ENCODE results near the gene HOXB9.
A peak's percentile ranks its signal among the peaks of the same experiment; 100 is the strongest.

The HOXB9 gene

DNA sequence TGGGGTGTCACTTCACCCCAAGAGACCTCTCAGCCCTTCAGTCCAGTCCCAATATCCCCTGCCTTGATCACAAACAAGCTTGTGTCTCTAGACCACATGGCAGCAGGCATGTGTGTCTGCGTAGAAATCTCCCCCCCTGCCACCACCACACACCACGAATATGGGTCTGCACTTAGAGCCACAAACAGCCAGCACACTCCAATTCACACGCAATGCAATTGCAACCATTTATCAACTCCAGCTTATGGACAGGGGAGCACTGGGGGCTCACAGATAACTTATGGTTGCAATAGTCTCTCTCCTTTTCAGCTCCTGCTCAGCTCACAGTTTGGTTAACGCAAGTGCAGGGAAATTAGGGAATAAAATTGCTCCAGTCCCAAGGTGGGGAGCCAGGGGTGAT lies 2.6 kb downstream of the HOXB9 start:
- ATAC-seq, result no peak

DNA sequence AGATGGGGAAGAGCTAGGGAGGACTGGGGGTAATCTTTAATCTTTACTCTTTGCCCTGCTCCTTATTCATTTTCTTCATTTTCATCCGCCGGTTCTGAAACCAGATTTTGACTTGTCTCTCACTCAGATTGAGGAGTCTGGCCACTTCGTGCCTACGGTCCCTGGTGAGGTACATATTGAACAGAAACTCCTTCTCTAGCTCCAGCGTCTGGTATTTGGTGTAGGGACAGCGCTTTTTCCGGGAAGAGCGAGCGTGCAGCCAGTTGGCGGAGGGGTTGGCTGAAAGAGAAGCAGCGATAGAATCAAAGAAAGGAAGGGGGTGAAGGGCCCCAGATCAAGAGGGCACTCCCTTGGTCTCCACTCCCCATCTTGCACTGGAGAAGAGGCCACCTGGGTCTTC lies 3.3 kb downstream of the HOXB9 start:
- no peak for ATAC-seq

DNA sequence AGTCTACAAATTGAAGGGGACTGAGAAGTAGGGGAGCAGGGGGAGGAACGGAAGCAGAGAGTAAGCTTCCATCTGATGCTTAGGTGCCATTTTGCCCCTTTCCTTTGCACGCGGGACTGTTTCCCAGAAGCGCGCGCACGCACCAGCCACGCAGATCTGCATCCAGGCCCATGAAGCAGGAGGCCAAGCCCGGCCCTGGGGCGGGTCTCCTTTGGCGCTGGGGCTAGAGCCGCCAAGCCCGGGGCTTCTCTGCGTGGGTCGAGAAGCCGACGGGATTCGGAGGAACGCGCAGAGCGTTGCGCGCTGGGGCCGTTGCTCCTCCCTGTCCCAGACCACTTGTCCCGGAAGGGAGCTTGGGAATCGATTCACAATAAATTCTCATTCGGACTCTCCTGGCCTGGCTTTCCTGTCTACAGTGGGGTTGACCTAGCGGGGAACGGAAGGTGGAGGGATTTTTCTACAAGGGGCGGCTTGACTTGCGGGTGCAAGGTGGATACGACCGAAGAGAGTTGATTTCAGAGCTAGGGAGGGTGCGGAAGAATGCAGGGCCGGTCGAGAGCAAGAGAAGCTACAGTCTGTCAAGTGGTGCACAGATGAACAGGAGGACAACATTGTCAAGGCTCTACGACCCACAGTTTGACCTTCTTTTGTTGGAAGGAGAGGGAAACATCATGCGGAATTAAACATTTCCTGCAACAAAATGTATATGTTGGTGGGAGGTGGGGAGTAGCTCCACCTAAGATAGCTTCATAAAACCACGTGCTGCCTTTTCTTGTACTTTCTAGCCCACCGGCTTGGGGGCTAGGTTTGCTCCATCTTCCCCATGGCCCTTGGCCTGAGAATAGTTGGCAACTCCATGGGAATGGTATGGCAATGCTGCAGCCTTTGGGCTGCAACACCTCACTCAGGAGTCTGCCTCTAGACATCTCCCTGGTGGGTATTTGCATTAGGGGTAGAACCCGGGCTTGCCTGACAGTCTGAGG lies 4.5 kb downstream of the HOXB9 start:
- no peak for ATAC-seq

DNA sequence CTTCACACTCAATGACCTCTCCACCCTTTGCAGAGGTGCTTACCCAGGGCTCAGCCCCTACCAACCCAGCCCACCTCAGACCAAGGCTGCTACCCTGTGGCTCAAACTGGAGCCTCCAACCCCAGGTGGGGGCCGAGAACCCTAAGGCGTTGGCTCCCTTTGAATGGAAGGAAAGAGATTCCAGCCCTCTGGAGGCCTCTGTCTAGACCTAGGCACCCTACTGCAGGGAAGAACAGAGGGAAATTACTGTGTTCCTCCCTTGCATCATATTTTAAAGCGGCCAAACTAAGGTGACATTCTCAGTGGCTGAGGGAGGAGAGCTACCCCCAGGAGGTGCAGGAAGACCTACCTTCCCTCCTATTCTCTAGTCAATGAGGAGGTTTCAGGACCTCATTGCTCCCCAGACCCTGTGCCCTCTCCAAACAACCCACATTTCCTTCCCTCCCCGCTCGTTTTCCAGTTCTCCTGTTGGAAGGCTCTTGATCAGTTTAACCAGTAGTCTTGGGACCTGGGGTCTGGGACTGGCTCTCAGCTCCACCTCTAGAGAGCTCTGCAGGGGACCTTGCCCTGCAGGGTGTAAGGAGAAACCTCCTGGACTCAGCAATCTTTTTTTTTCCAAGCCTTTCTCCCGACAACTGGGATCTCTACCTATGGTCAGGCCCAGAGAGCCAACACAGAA lies 5.6 kb downstream of the HOXB9 start:
- no peak for ATAC-seq

DNA sequence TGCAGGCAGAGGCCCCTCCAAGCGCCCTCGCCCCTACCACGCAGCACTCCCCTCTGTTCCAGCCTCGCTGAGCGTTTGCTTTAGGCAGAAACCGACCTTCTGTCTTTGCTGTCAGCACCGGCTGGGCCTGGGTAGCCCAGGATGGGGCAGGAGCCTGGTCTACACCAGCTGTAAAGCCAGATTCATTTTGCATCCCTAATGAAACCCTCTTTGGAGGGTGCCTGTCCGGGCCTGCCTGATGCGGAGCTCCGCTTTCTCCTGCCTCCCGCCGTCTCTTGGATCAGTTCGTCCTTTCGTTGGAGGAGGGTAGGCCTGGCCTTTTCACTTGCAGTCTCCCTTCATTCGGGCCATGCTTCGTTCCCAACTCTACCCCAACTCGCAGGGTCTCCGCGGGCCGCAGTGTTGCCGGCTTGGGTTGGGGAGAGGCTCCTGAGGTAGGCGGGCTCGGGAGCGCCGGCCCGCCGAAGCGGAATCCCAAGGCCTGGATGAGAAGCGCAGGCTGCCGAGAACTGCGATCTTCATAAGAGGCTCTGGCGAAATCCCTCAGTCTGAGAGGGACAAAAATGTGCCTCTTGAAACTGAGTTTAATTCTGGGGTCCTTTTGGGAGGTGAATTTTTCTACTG lies 6.2 kb downstream of the HOXB9 start:
- ATAC-seq, result no peak

DNA sequence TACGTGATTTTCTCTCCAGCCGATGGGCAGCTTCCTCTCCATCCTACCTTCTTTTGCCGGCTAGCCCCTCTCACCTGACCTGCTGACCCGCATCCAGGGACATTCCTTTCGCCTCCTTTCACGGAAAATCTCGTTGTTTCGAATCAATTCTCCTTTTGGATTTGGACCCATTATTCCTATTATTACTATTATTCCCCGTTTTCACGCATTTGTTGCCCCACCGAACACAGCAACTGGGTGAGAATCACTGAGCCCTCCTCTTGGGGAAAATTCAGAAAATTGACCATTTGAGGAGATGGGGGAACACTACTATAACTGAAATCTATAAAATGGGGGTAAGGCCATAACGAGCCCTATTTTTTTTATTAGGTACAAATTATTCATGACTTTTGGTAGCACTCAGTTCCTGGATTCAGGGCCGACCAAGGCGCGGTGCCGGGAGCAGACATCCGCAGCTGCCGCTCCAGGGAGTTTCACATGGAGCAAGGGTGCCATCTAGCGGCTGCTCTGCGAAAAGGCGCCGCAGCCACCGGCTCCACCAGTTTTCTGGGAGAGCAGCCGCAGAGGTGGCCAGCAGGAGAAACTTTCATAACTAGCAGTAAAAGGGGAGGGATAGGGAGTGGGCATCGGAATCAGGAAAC lies 7.8 kb downstream of the HOXB9 start:
- peak; percentile 67 to 76 for ATAC-seq

DNA sequence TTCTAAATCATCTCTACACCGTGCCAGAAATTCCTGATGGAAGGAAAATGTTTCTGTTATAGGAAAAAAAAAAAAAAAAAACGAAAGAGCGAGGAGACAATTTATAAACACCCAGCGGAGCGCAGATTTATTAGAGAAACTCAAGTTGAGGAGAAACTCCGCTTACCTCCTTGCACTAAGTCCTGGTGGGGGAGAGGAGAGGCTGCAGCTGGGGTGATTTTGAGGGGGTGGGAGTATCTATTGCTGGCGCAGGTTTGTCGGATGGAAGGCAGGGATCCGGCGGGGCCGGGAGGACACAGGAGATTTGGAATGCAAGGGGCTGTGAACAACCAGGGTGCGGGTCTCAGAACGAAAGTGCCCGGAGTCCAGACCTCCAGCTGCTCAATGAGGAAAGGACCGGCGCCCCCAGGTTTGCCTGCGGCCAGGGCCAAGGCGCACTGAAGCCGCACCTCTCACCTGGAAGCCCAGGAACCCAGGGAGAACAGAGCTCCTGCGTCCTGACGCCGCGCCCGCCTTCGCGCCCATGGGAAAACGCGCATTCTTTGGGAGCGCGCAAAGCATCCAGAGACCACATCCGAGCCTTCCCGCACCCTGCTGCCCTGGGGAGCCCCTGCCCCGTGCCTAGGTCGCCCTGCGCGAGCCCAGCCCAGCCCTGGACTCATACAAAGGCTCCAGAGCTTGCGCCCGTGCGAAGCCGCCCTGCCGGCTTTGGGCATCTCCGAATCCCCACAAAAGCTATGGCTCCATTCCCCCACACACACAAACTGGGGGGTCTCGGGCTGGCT lies 8.5 kb downstream of the HOXB9 start:
- ATAC-seq, result no peak

DNA sequence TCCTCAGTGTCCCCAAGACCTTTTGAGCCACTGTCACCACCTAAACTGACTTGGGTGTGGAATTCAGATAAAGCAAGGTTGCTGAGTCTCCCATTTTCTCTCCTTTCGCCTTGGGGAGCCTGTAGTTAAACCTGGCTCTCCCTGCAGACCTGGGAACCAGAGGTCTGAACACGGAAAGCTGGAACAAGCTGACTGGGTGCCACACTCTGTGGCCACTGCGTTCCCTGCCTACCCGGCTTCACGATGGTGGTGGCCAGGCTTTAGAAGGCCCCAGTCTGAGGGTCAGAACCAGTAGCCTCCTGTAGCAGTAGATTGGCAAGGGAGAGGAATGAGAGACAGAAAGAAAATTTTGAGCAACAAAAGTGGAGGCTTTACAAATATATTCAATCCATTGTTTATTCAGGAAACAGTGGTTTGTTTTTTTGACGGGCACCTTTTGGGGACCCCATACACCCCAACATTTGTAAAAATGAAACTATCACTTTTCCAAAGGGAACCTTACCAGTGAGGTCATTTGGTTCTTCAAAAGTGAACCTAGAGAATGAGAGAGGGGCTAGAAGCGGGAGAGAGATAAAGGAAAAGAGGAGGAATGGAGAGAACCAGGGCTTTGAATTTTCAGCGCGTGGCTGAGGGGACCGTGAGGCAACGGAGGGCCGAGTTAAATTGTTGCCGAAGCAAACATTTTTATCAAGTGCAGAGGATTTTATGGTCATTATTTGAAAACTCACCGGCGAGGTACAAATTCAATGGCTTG lies 9.3 kb downstream of the HOXB9 start:
- no peak for ATAC-seq

DNA sequence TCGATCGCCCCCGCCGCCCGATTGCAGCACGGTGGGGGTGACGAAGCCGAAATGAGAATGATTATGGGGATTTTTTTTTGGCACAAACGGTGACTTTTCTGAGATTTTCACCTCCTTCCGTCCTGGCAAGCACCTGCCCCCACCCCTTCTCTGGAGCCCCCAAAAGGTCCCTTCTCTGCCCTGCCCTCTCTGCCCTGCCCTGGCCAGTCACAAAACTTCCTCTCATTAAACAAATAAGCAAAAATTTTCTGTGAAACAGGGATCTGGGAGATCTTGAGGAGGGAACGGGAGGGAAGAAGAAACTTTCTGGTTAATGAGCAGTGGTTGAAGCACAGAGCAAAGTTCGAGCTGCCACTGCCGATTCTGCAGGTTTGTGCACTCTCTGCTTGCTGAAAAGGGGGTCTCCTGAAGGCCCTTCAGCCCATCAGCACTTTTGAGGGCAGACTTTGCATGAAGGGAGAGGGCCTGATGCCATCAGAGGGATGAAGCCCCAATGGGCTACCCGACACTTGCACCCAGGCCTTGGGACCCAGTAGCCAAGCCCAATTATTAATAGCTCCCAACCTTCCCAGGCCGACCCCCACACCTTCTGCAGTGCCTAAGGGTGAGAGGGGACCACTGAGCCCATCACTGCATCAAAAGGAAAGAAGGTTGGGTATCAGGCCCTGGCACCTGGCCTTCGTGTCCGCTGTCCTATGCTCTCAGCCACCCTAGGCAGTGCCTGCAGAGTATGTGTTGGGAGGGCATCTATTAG lies 10.0 kb downstream of the HOXB9 start:
- ATAC-seq, result no peak

DNA sequence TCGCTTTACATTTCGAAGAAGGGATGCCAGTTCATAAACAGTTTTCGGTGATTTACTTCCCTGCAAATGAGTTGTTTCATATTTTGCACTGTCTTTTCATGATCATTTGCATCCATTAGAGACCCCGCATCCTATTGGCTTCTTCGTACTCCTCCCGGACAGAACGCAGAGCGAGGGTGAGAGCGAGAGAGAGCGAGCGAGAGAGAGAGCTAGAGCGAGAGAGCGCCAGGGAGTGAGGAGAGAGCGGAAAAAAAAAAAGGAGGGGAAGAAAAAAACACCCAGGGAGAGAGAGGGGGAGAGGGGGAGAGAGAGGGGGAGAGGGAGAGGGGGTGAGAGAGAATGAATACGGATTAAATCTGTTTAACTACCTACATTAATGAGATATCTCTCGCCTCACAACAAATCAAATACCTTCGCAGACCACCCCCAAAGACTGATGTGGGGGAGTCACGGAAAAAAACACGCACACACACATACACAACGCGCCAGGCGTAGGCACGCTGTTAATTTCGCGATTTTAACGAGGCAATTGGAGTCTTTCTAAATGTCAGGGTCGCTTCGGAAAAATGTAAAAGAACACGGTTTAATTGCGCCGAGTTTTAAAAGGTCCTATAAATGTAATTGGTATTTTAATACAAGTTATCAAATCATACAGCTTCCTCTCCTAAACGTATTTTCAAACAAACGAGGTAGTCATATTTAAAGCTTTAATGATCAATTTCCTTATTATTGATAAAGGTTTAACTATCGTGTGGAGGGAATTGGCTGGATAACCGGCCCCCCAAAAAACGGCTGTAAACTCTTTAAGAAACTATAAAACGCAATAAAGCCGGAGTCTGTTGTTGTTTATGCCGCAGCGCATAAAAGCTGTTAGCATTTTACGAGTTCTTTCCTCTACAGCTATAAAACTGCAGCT lies 10.9 kb downstream of the HOXB9 start, which contains the start of gene HOXB8:
Gene HOXB8, minus strand, starts transcription at position 246 of the 916 bp plus-strand sequence. CDS start 588 bp downstream, outside the sequence.
- ATAC-seq, result no peak

DNA sequence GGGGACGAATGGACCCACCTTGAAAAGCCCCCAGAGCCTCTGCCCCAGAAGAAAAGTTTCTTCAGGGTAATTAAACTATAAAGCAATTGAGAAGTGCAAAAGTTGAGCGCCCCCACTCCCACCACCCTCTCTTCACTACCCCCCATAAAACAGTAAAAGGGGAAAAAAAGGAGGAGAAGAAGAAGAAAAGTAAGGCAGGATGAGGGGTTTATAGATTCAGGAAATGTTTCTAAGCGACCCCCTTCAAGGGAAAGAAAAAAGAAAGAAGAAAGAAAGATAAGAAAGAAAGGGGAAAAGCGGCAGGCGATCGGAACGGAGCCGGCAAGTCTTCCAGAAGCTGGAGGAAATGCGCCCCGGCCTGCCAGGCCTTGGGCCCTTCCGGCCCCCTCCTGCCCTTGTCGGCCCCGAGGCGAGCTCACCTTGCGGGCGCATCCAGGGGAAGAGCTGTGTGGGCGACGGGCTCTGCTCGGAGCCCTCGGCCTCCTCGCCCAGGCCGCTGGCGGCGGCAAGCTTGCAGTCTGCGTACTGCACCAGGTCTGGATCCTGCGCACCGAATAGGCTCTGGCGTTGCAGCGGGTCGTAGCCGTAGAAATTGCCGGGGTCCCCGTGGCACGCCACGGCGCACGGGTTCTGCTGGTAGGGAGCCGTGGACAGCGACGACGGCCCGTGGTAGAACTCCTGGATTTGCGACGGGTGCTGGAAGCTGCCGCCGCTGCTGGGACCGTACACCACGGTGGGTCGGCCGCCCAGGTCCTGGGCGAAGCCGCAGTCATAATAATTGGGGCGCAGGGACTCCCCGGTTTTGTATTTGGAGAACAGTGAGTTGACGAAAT lies 12.1 kb downstream of the HOXB9 start:
- ATAC-seq, result no peak

DNA sequence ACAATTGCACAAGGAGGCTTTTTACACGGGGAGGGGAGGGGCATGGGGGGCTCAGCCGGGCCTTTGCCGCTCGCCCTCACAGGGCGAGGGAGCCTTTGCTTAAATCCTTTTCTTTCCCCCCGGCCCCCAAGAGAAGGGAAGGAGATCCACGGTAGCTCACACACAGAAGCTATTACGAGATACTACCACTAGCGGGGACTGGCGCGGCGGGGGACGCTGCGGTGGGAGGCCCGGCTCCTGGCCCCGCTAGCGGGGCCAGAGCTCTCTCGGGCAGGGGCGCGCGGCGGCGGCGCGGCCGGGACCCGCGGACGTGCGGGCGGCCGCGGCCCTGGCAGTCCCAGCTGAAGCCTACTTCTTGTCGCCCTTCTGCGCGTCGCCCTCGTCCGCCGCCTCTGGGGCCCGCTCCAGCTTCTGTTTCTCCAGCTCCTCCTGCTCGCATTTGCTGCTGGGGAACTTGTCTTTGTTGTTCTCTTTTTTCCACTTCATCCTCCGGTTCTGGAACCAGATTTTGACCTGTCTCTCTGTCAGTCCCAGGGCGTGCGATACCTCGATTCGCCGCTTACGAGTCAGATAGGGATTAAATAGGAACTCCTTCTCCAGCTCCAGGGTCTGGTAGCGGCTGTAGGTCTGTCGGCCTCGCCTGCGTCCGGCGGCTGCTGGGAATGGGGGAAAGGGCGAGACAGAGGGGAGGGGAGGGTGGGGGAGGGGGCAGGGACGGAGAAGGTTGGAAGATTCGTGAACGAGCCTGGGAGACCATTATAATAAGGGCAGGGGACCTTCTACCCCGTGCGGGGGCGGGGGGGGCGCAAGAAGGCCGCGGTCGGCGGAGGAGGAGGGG lies 13.1 kb downstream of the HOXB9 start:
- peak; percentile 62 to 69 for ATAC-seq

DNA sequence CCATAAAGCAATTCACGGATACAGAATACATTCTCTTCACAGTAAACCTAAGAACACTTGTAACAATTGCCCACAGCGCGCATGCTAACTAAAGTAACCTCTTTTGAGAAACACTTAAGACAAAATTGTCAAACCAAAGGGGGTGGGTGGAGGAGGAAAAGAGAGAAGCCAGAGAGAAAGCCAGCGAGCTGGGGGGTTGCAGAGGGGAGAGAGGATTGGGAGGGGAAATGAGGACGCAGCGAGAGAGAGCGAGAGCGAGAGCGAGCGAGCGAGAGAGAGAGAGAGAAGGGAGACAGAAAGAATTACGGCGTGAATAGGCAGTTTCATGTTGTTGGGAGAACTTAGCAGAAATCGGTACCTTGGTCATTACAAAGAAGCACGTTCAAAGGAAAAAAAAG lies 13.7 kb downstream of the HOXB9 start:
- peak in 1 of 2 donors; percentile 9 for ATAC-seq

DNA sequence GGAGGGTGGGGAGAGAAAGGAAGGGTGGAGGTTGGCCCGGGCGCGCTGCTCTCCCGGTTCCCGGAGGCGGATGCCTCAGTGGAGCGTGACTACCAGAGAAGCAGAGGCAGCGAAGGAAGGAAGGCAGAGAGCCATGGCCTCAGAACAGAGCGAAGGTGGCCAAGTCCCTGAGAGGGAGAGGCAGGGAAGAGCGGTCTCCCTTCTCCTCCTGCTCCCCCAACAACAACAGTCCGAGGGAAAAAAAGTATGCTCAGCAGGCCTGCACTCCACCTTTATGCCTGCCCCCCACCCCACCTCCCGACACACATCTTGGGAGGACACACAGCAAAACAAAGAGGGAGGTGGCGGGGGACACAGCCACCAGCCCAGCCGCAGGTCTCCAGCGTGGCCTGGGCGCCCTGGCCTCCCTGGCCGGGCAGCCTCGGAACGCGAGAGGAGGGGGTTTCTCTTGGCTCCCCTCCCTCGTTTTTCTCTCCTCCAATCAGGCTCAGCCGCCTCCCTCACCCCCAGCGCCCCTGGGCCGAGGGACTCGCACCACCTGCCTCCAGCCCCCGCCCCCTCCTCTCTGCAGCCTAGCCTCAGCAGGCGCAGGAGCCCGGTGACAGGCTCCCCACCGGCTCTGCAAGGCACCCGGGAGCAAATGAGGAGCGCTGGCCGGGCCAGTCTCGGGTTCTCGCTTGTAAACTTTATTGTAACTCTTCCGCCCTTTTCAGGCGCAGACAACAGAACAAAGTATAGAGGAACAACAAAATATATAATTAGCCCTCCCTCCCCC lies 14.3 kb downstream of the HOXB9 start:
- ATAC-seq, result no peak

DNA sequence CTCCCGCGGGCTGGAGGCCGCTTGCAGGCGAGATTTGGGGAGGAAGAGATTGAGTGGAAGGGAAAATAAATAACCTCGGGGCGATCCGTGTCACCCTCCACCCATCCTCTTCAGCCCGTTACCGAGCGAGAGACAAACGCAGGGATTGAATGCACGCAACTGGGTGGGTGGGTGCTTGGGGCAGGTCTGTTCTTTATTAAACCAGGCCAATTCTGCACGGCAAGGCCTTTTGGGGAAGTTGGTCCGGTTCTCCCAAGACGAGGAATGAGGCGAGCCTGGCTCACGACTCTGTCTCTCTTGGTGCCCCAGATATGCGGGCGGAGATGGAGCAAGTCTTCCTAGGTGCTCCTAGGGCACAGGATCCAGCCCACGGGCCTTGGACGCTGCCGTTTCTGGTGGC lies 14.9 kb downstream of the HOXB9 start:
- peak in 1 of 2 donors; percentile 10 for ATAC-seq
